ENCODE measurements around the gene INTS4. TPM values are rescaled to one million over a fixed set of nuclear protein-coding genes. Genes with fewer than 3 reads are reported as not detected.

INTS4 gene
- polyA plus RNA-seq, 3 donors = 23.5 to 41.7 (median 29.0) TPM

- H3K27ac ChIP-seq (ENCODE audit: low read depth in 1 of 2, low read length in 2 of 2) = no peak overlapping the region
- intact Hi-C loops (cut with micrococcal nuclease) = no loop called here
- Mint-ChIP-seq H3K4me3 (no peak overlapping the region), H3K4me1 (no peaks in the 10 kb centered on the region), H3K9me3 (no peaks in the 10 kb centered on the region), H3K27me3 (ENCODE audit: low read depth in 3 of 3) (no peaks in the 10 kb centered on the region), H3K27ac (no peak overlapping the region), H3K36me3 (peaks cover 44 to 67% of the 10 kb centered on the region in 2 donors)
- no peaks in the 10 kb centered on the region for H4K20me1 ChIP-seq (ENCODE audit: insufficient read depth, low read length)
- no peaks in the 10 kb centered on the region for H3K9me3 ChIP-seq (replicated peaks in 1 of 2; ENCODE audit: control insufficient read depth in 1 of 2, insufficient read depth in 1 of 2, low read length in 2 of 2)
- H3K4me1 ChIP-seq (ENCODE audit: control insufficient read depth in 1 of 2, insufficient read depth in 2 of 2, low read length in 2 of 2) = no peaks in the 10 kb centered on the region
- H3K4me2 ChIP-seq (replicated peaks; ENCODE audit: extremely low read depth, low read length, poor library complexity, severe bottlenecking) = no peak overlapping the region
- no peaks in the 10 kb centered on the region for H3K79me2 ChIP-seq (ENCODE audit: insufficient read depth, low read length)
- no peak for DNase-seq
- H3K27me3 ChIP-seq (ENCODE audit: control insufficient read depth in 2 of 2, insufficient read depth in 2 of 2, low read length in 2 of 2) = no peaks in the 10 kb centered on the region
- H3K9ac ChIP-seq (ENCODE audit: insufficient read depth, low read length, poor library complexity, severe bottlenecking) = no peak overlapping the region
- H3K36me3 ChIP-seq (replicated peaks in 1 of 2; ENCODE audit: control insufficient read depth in 1 of 2, insufficient read depth in 2 of 2, low read length in 2 of 2) = peaks cover 54 to 79% of the 10 kb centered on the region in 2 donors
- TF ChIP-seq CTCF (IDR thresholded peaks at IDR 0.05) = no peak
- WGBS (ENCODE audit: insufficient coverage) = no CpG with 5 or more reads among the region's 1 CpG
- H2AFZ ChIP-seq (ENCODE audit: insufficient read depth, low read depth, low read length, poor library complexity, severe bottlenecking) = no peak overlapping the region
- H3K4me3 ChIP-seq (replicated peaks in 1 of 3; ENCODE audit: low read depth in 2 of 3, low read length in 3 of 3) = no peak overlapping the region
These were observed 121.1 kb downstream of the INTS4 start for GRCh38 chr11:77873345-77873744.

GRCh38 chr11:77871855-77872254 is 122.6 kb downstream of the INTS4 start:
- Histone ChIP-seq H3K27ac (ENCODE audit: low read depth in 1 of 2, low read length in 2 of 2) (no peak overlapping the region), H2AFZ (ENCODE audit: insufficient read depth, low read depth, low read length, poor library complexity, severe bottlenecking) (no peak overlapping the region), H3K4me2 (replicated peaks; ENCODE audit: extremely low read depth, low read length, poor library complexity, severe bottlenecking) (no peak overlapping the region), H3K27me3 (ENCODE audit: control insufficient read depth in 2 of 2, insufficient read depth in 2 of 2, low read length in 2 of 2) (no peaks in the 10 kb centered on the region), H4K20me1 (ENCODE audit: insufficient read depth, low read length) (no peaks in the 10 kb centered on the region), H3K9me3 (replicated peaks in 1 of 2; ENCODE audit: control insufficient read depth in 1 of 2, insufficient read depth in 1 of 2, low read length in 2 of 2) (no peaks in the 10 kb centered on the region), H3K9ac (ENCODE audit: insufficient read depth, low read length, poor library complexity, severe bottlenecking) (no peak overlapping the region), H3K4me1 (ENCODE audit: control insufficient read depth in 1 of 2, insufficient read depth in 2 of 2, low read length in 2 of 2) (no peaks in the 10 kb centered on the region), H3K4me3 (replicated peaks in 1 of 3; ENCODE audit: low read depth in 2 of 3, low read length in 3 of 3) (no peak overlapping the region), H3K79me2 (ENCODE audit: insufficient read depth, low read length) (no peaks in the 10 kb centered on the region), H3K36me3 (replicated peaks in 1 of 2; ENCODE audit: control insufficient read depth in 1 of 2, insufficient read depth in 2 of 2, low read length in 2 of 2) (peaks cover 41 to 64% of the 10 kb centered on the region in 2 donors)
- Mint-ChIP-seq H3K27me3 (ENCODE audit: low read depth in 3 of 3) (no peaks in the 10 kb centered on the region), H3K36me3 (peaks cover 35 to 57% of the 10 kb centered on the region in 2 donors), H3K4me1 (no peaks in the 10 kb centered on the region), H3K27ac (no peak overlapping the region), H3K9me3 (no peaks in the 10 kb centered on the region), H3K4me3 (no peak overlapping the region)
- intact Hi-C loops (cut with micrococcal nuclease) = no loop called here
- DNase-seq = no peak
- TF ChIP-seq CTCF (IDR thresholded peaks at IDR 0.05) = no peak
- 100% methylated on average over 1 of the region's 3 CpGs for WGBS (ENCODE audit: insufficient coverage)

Data from CD14-positive monocyte (primary cell).